GM12801 (cell line): ENCODE measurements around the gene RABEP1.

Experiments used
- CTCF ChIP-seq: IDR thresholded peaks from one replicate; pipeline ENCODE4 v1.5.1; 2011; ENCODE audit warnings: control low read depth; ENCODE audit not compliant: insufficient read length; ENCODE audit errors: extremely low read depth

Gene RABEP1

GRCh38 chr17:5355421-5356129, 73.5 kb downstream of the RABEP1 start:
- TF ChIP-seq CTCF = no peak

GRCh38 chr17:5361426-5361825, 79.3 kb downstream of the RABEP1 start:
- no peak for TF ChIP-seq CTCF

GRCh38 chr17:5362162-5362811, 80.2 kb downstream of the RABEP1 start:
- no peak for TF ChIP-seq CTCF

GRCh38 chr17:5364156-5364555, 82.1 kb downstream of the RABEP1 start:
- no peak for TF ChIP-seq CTCF

GRCh38 chr17:5364696-5365095, 82.6 kb downstream of the RABEP1 start:
- no peak for TF ChIP-seq CTCF

GRCh38 chr17:5365831-5366230, 83.7 kb downstream of the RABEP1 start:
- no peak for TF ChIP-seq CTCF

- no peak for TF ChIP-seq CTCF
These were observed 88.3 kb downstream of the RABEP1 start for GRCh38 chr17:5370411-5370810.
